ENCODE measurements around the gene CD300LB.

DNA sequence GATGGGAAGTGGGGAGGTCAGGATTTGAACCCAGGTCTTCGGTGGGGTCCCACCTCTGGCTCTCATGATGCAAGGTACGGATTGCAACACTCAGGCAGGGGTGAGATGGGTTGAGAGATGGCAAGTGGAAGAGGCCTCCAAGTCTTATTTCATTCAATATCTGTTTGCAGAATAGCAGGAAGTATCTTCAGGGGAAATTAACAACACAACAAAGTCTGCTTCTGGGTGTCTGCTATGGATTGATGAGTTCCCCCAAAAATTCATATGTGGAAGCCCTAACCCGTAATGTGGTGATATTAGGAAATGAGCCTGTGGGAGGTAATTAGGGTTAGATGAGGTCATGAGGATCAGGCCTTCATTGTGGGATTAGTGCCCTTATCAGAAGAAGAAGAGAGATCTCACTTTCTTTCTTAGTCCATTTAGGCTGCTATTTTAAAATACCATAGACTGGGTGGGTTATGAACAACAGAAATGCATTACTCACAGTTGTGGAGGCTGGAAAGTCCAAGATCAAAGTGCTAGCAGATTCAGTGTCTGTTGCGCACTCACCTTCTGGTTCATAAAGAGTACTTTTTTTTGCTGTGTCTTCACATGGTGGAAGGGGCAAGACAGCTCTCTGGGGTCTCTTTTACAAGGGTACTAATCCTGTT is 40.5 kb upstream of the CD300LB start:
- TF ChIP-seq EZH2 (IDR thresholded peaks at IDR 0.05; ENCODE audit: insufficient read depth, poor library complexity, severe bottlenecking) (no peak), EZH2phosphoT487 (IDR thresholded peaks at IDR 0.05; ENCODE audit: insufficient read depth, low read depth) (no peak)
